Prostate gland (tissue), 2 donors: ENCODE measurements around the gene SUCLG1.
A peak's percentile ranks its signal among the peaks of the same experiment; 100 is the strongest.

Experiments
- CTCF ChIP-seq, 4 experiments: fragments of 200-600 bp in 2 of 4; fragments of 450-650 bp in 2 of 4; sonication (generic) in 2 of 4; IDR thresholded peaks; 1 replicate in 3 of 4; 2 replicates in 1 of 4; pipeline ENCODE4 v1.5.1; 2016 to 2019; ENCODE audit warnings: antibody characterized with exemption in 4 of 4, mild to moderate bottlenecking in 2 of 4, moderate library complexity in 2 of 4
- POLR2A ChIP-seq: fragments of 450-650 bp; IDR thresholded peaks from one replicate; pipeline ENCODE4 v1.6.1; 2016; ENCODE audit warnings: antibody characterized with exemption, mild to moderate bottlenecking
- POLR2AphosphoS5 ChIP-seq: sonication (generic); formaldehyde crosslinking; IDR thresholded peaks from one replicate; pipeline ENCODE4 v1.6.1; 2017; ENCODE audit warnings: antibody characterized with exemption

GRCh38 chr2:84474176-84474575 lies 15.1 kb upstream of the SUCLG1 start:
- TF ChIP-seq CTCF (IDR thresholded peaks at IDR 0.05) (no peak), POLR2A (no peak), POLR2AphosphoS5 (peak; percentile 53)
